22Rv1 (cell line): ENCODE results near the gene FAM219A.

Experiments used
- H3K27ac ChIP-seq: fragments of 450-650 bp; 2 replicates; pipeline ENCODE4 v1.5.1; 2017
- ZFX ChIP-seq: fragments of 450-650 bp; IDR thresholded peaks from 2 replicates; pipeline ENCODE4 v1.6.1; 2017; ENCODE audit warnings: antibody characterized with exemption, borderline replicate concordance
- TF ChIP-seq, protein P1 (sequence below): fragments of 450-650 bp; IDR thresholded peaks from 2 replicates; pipeline ENCODE4 v1.5.1; 2017; ENCODE audit warnings: mild to moderate bottlenecking

The FAM219A gene

DNA sequence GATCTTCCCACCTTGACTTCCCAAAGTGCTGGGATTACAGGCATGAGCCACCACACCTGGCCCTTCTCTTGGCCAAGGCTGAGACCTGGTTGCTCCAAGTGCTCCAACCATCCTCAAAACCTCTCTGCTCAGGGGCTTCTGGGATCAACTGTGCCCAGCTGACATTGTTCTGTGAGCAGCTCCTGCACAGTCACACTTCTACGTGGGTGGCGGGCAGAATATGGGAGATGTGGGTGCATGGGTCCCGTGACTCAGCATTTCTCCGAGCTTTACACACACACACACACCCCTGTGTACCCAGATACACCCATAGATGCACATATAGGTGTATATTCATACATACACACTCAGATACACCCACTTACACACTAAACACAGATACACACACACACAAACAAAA is 71.1 kb downstream of the FAM219A start:
- no peak overlapping the region for H3K27ac ChIP-seq
- TF ChIP-seq ZFX, result no peak
- TF ChIP-seq, protein P1, sequence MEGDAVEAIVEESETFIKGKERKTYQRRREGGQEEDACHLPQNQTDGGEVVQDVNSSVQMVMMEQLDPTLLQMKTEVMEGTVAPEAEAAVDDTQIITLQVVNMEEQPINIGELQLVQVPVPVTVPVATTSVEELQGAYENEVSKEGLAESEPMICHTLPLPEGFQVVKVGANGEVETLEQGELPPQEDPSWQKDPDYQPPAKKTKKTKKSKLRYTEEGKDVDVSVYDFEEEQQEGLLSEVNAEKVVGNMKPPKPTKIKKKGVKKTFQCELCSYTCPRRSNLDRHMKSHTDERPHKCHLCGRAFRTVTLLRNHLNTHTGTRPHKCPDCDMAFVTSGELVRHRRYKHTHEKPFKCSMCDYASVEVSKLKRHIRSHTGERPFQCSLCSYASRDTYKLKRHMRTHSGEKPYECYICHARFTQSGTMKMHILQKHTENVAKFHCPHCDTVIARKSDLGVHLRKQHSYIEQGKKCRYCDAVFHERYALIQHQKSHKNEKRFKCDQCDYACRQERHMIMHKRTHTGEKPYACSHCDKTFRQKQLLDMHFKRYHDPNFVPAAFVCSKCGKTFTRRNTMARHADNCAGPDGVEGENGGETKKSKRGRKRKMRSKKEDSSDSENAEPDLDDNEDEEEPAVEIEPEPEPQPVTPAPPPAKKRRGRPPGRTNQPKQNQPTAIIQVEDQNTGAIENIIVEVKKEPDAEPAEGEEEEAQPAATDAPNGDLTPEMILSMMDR, result no peak

DNA sequence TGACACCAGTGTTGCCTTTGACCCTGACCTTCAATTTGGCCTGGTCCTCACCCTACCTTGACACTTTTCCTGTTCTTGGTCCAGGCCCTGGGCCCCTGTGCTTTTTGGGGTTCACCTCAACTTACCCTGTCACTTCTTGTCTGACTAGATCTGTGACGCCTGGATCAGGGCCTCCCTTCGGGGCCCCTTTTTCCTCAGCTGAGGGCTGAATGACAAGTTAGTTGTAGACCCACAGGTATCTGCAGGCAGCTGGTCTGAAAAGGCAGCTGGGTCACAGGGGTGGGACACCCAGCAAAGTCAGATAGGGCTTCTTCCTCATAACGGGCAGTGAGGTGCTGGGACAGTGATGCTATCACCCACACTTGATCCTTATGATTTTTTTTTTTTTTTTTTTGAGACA is 71.7 kb downstream of the FAM219A start:
- TF ChIP-seq, protein P1, result no peak
- TF ChIP-seq ZFX, result no peak
- H3K27ac ChIP-seq, result no peak overlapping the region

DNA sequence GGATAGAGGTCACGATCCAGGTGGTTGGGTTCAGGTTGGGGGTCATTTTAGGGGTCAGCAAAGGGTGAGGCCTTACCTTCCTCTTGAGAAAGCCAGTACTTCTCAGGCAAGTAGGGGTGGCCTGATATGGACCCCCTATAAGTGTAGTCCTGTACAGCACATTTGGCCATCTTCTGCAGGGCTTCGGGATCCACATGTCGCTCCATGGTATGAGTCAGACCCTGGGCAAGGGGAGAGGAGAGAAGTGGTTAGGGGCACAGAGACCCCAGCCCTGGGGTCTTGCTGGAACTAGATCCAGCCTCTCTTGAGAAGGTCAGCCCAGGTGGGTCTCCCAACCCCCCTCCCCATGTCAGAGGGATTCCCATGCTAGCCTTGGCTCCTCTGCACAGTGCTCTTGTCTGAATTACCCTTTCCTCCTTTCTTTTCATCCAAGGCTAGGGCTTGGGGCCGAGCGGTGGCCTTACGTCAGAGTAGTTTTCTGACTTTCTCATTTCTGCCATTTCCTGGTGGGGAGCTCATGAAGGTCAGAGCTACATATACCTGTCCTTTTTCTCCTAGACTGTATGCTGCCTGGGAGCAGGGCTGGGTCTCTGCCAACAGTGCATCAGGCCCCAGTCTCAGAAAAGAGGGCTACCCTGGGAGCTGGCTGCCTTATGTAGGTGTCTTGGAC is 72.7 kb downstream of the FAM219A start:
- no peak overlapping the region for H3K27ac ChIP-seq
- TF ChIP-seq, protein P1, result no peak
- no peak for TF ChIP-seq ZFX

DNA sequence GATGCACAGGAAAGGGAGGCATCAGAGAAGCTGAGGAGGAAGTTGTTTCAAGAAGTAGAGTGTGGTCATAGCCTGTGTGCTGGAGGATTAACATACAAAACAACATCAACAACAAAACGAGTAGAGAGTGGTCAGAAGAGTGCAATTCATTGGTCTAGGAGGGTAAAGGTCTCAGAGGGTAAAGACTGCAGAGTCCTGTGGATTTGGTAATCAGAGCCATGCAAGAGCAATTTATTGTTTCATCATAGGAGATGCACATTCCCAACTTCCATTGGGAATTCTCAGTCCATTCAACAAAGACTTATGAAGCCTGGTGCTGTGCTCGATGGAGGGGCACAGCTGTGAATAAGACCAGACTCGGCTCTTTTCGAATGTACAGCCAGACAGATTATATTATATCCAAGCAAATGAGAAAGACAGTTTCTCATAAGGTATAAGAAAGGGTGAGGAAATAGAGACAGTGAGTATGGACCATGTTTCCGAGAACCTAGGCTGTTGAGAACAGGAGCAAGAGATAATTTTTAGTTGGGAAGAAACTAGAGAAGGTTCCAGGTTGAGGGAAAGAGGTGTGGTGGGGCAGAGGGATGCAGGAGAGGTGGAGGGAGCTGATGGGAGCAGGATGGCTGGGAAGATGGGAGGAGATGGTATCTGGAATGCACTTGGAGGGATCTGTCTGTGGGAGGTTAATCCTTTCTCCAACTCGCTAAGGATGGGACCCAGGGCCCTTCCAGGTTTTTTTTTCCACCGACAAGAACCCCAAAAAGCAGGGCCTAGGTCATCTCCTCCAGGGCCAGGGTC is 73.8 kb downstream of the FAM219A start:
- TF ChIP-seq, protein P1, result no peak
- no peak for TF ChIP-seq ZFX
- H3K27ac ChIP-seq, result no peak overlapping the region

GRCh38 chr9:34383904-34384303 is 74.5 kb downstream of the FAM219A start:
- TF ChIP-seq, protein P1, result no peak
- TF ChIP-seq ZFX, result no peak
- H3K27ac ChIP-seq, result no peak overlapping the region

DNA sequence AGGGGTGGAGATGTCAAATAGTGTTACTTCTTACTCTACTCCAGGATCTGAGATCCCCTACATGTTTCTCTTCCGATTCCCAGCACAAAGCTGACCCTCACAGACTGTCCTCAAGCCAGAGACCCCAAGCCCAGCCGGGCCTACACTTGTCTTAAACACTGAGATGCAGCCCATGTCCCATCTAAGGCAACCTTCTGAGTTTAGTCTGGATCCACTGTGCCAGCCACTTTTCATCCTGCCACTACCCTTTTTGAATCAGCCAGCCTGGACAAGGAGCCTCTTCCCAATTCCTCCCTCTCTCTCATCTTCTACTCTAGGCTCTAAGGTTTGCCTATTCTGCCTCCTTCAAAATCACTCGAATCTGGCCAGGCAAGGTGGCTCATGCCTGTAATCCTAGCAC is 75.5 kb downstream of the FAM219A start:
- H3K27ac ChIP-seq, result no peak overlapping the region
- TF ChIP-seq, protein P1, result no peak
- no peak for TF ChIP-seq ZFX

DNA sequence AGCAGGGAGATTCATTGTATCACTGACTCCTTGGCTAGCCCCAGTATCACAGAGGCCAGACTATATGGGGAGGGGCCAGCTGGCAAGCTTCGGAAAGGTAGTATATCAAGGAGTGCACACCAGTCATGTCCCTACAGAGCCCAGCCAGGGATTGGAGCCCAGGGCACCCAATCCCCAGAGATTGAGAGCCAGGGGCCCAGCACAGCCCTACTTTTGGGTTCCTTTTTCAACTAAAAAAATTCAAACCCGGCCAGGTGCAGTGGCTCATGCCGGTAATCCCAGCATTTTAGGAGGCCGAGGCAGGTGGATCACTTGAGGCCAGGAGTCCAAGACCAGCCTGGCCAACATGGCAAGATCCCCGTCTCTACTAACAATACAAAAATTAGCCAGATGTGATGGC is 76.3 kb downstream of the FAM219A start:
- no peak for TF ChIP-seq ZFX
- TF ChIP-seq, protein P1, result no peak
- no peak overlapping the region for H3K27ac ChIP-seq
